Measurements from ENCODE around the gene UBE2R2. TPM values are rescaled to one million over a fixed set of nuclear protein-coding genes. Genes with fewer than 3 reads are reported as not detected.
A peak's percentile ranks its signal among the peaks of the same experiment; 100 is the strongest.
"Not testable (repeated sequence)": the region's sequence is repeated elsewhere in the genome, so short reads cannot be mapped to it uniquely, and the experiment has no call there.

Gene UBE2R2
- total and polyA plus RNA-seq, 7 experiments from 2014 or later: 16.9 to 40.8 (median 28.6) TPM

- peaks cover 0 to 2% of the 10 kb centered on the region in 2 donors for H3K4me1 ChIP-seq (ENCODE audit: control insufficient read depth in 2 of 2, insufficient read depth in 2 of 2, low read length in 2 of 2)
- peak overlapping the region in 3 of 9 donors; percentile 72 to 86 (median 80) for H3K27ac Mint-ChIP-seq
- no peak overlapping the region for H3K4me3 ChIP-seq (ENCODE audit: low read length)
- no peaks in the 10 kb centered on the region for H3K9me3 Mint-ChIP-seq
- ChIA-PET CTCF (interaction anchor here (0.6 to 8.5 kb wide), 6 partner anchors 14 to 41 kb away, joined by 3 to 87 read pairs (median 4); partner anchors contain the start of gene UBE2R2), POLR2A (interaction anchor here (1.0 to 1.1 kb wide), 2 partner anchors 37 to 38 kb away, joined by 7 to 8 read pairs; no protein-coding TSS in a partner anchor)
- intact Hi-C loops (cut with micrococcal nuclease): loop anchor here (1.0 kb wide), 1 partner anchor 39 kb away; no protein-coding TSS in a partner anchor
- peaks cover 0 to 7% (median 0%) of the 10 kb centered on the region in 5 donors for H3K36me3 Mint-ChIP-seq
- DNase-seq (peak in 8 of 9 donors; percentile 20 to 53 (median 46)), ATAC-seq (peak; percentile 85)
- peaks cover 16 to 60% (median 50%) of the 10 kb centered on the region in 7 donors for H3K4me1 Mint-ChIP-seq
- no peak overlapping the region for H3K4me3 Mint-ChIP-seq
- H3K27ac ChIP-seq (ENCODE audit: low read depth, low read length): no peak overlapping the region
- H3K9me3 ChIP-seq (ENCODE audit: control insufficient read depth in 2 of 3, low read length in 3 of 3): no peaks in the 10 kb centered on the region
- H3K36me3 ChIP-seq (ENCODE audit: control insufficient read depth in 2 of 3, insufficient read depth in 3 of 3, low read length in 3 of 3): no peaks in the 10 kb centered on the region
- H3K27me3 Mint-ChIP-seq: no peaks in the 10 kb centered on the region
- no peaks in the 10 kb centered on the region for H3K27me3 ChIP-seq (ENCODE audit: control insufficient read depth in 2 of 2, insufficient read depth in 2 of 2, low read length in 2 of 2)
Measured at GRCh38 chr9:33852216-33852826, 35.4 kb downstream of the UBE2R2 start.

- no peak for ATAC-seq
- Histone ChIP-seq H3K36me3 (ENCODE audit: control insufficient read depth in 2 of 3, insufficient read depth in 3 of 3, low read length in 3 of 3) (no peaks in the 10 kb centered on the region), H3K27ac (ENCODE audit: low read depth, low read length) (no peak overlapping the region), H3K27me3 (ENCODE audit: control insufficient read depth in 2 of 2, insufficient read depth in 2 of 2, low read length in 2 of 2) (no peaks in the 10 kb centered on the region), H3K4me3 (ENCODE audit: low read length) (no peak overlapping the region), H3K4me1 (ENCODE audit: control insufficient read depth in 2 of 2, insufficient read depth in 2 of 2, low read length in 2 of 2) (peaks cover 0 to 5% of the 10 kb centered on the region in 2 donors), H3K9me3 (ENCODE audit: control insufficient read depth in 2 of 3, low read length in 3 of 3) (no peaks in the 10 kb centered on the region)
- POLR2A ChIA-PET: no interaction called here
- intact Hi-C loops (cut with micrococcal nuclease): no loop called here
- Mint-ChIP-seq H3K27me3 (no peaks in the 10 kb centered on the region), H3K36me3 (peaks cover 0 to 10% (median 5%) of the 10 kb centered on the region in 5 donors), H3K9me3 (no peaks in the 10 kb centered on the region), H3K4me1 (peaks cover 23 to 64% (median 46%) of the 10 kb centered on the region in 7 donors), H3K4me3 (no peak overlapping the region), H3K27ac (peak overlapping the region in 2 of 9 donors; percentile 24 to 47)
- no peak for DNase-seq
- CTCF ChIA-PET: interaction anchor here (0.8 to 1.3 kb wide), 3 partner anchors 33 to 42 kb away, joined by 3 to 4 read pairs (median 3); no protein-coding TSS in a partner anchor
Measured at GRCh38 chr9:33856247-33856646, 39.3 kb downstream of the UBE2R2 start.

GRCh38 chr9:33858423-33858822, 41.5 kb downstream of the UBE2R2 start:
- DNase-seq (no peak), ATAC-seq (no peak)
- peaks cover 0 to 5% of the 10 kb centered on the region in 2 donors for H3K4me1 ChIP-seq (ENCODE audit: control insufficient read depth in 2 of 2, insufficient read depth in 2 of 2, low read length in 2 of 2)
- no peaks in the 10 kb centered on the region for H3K27me3 ChIP-seq (ENCODE audit: control insufficient read depth in 2 of 2, insufficient read depth in 2 of 2, low read length in 2 of 2)
- H3K4me1 Mint-ChIP-seq: peaks cover 24 to 67% (median 48%) of the 10 kb centered on the region in 7 donors
- peaks cover 0 to 18% (median 9%) of the 10 kb centered on the region in 5 donors for H3K36me3 Mint-ChIP-seq
- H3K4me3 ChIP-seq (ENCODE audit: low read length): no peak overlapping the region
- CTCF ChIA-PET: interaction anchor here (1.0 kb wide), 1 partner anchor 31 kb away, joined by 4 read pairs; no protein-coding TSS in a partner anchor
- POLR2A ChIA-PET: interaction anchor here (1.0 kb wide), 1 partner anchor 9 kb away, joined by 4 read pairs; no protein-coding TSS in a partner anchor
- no peak overlapping the region for H3K27ac ChIP-seq (ENCODE audit: low read depth, low read length)
- no peaks in the 10 kb centered on the region for H3K9me3 ChIP-seq (ENCODE audit: control insufficient read depth in 2 of 3, low read length in 3 of 3)
- no peak overlapping the region for H3K4me3 Mint-ChIP-seq
- H3K9me3 Mint-ChIP-seq: no peaks in the 10 kb centered on the region
- H3K27ac Mint-ChIP-seq: peak overlapping the region in 1 of 9 donors; percentile 41
- H3K36me3 ChIP-seq (ENCODE audit: control insufficient read depth in 2 of 3, insufficient read depth in 3 of 3, low read length in 3 of 3): no peaks in the 10 kb centered on the region
- intact Hi-C loops (cut with micrococcal nuclease): no loop called here
- no peaks in the 10 kb centered on the region for H3K27me3 Mint-ChIP-seq

GRCh38 chr9:33860200-33860871, 43.4 kb downstream of the UBE2R2 start:
- Mint-ChIP-seq H3K27me3 (no peaks in the 10 kb centered on the region), H3K4me3 (peak overlapping the region in 1 of 10 donors; percentile 18)
- no peak for ATAC-seq

GRCh38 chr9:33861917-33862453, 45.0 kb downstream of the UBE2R2 start:
- ATAC-seq (no peak), DNase-seq (no peak)
- ChIA-PET POLR2A (no interaction called here), CTCF (interaction anchor here (0.6 to 0.9 kb wide), 2 partner anchors 17 to 48 kb away, joined by 3 to 4 read pairs; no protein-coding TSS in a partner anchor)
- Histone ChIP-seq H3K36me3 (ENCODE audit: control insufficient read depth in 2 of 3, insufficient read depth in 3 of 3, low read length in 3 of 3) (peaks cover 0 to 6% (median 0%) of the 10 kb centered on the region in 3 experiments), H3K4me1 (ENCODE audit: control insufficient read depth in 2 of 2, insufficient read depth in 2 of 2, low read length in 2 of 2) (peaks cover 0 to 5% of the 10 kb centered on the region in 2 donors), H3K27ac (ENCODE audit: low read depth, low read length) (no peak overlapping the region), H3K4me3 (ENCODE audit: low read length) (no peak overlapping the region), H3K27me3 (ENCODE audit: control insufficient read depth in 2 of 2, insufficient read depth in 2 of 2, low read length in 2 of 2) (no peaks in the 10 kb centered on the region), H3K9me3 (ENCODE audit: control insufficient read depth in 2 of 3, low read length in 3 of 3) (no peaks in the 10 kb centered on the region)
- Mint-ChIP-seq H3K27me3 (no peaks in the 10 kb centered on the region), H3K9me3 (no peaks in the 10 kb centered on the region), H3K36me3 (peaks cover 0 to 32% (median 11%) of the 10 kb centered on the region in 5 donors), H3K4me3 (no peak overlapping the region), H3K4me1 (peaks cover 17 to 48% (median 39%) of the 10 kb centered on the region in 7 donors), H3K27ac (peak overlapping the region in 1 of 9 donors; percentile 78)
- intact Hi-C loops (cut with micrococcal nuclease): no loop called here

More at GRCh38 chr9:33860200-33860871, 43.4 kb downstream of the UBE2R2 start:
- peak overlapping the region in 7 of 9 donors; percentile 5 to 68 (median 14) for H3K27ac Mint-ChIP-seq
- Histone ChIP-seq H3K27me3 (ENCODE audit: control insufficient read depth in 2 of 2, insufficient read depth in 2 of 2, low read length in 2 of 2) (no peaks in the 10 kb centered on the region), H3K9me3 (ENCODE audit: control insufficient read depth in 2 of 3, low read length in 3 of 3) (no peaks in the 10 kb centered on the region), H3K4me1 (ENCODE audit: control insufficient read depth in 2 of 2, insufficient read depth in 2 of 2, low read length in 2 of 2) (peaks cover 0 to 5% of the 10 kb centered on the region in 2 donors), H3K27ac (ENCODE audit: low read depth, low read length) (no peak overlapping the region), H3K4me3 (ENCODE audit: low read length) (no peak overlapping the region), H3K36me3 (ENCODE audit: control insufficient read depth in 2 of 3, insufficient read depth in 3 of 3, low read length in 3 of 3) (peaks cover 0 to 6% (median 0%) of the 10 kb centered on the region in 3 experiments)
- intact Hi-C loops (cut with micrococcal nuclease): no loop called here
- H3K9me3 Mint-ChIP-seq: no peaks in the 10 kb centered on the region
- POLR2A ChIA-PET: no interaction called here
- CTCF ChIA-PET: no interaction called here
- H3K4me1 Mint-ChIP-seq: peaks cover 21 to 55% (median 42%) of the 10 kb centered on the region in 7 donors
- peaks cover 0 to 27% (median 10%) of the 10 kb centered on the region in 5 donors for H3K36me3 Mint-ChIP-seq
- DNase-seq: no peak

GRCh38 chr9:33863027-33863426, 46.1 kb downstream of the UBE2R2 start:
- POLR2A ChIA-PET: not testable (repeated sequence)

More at GRCh38 chr9:33863027-33863426, 46.1 kb downstream of the UBE2R2 start:
- peaks cover 0 to 35% (median 13%) of the 10 kb centered on the region in 5 donors for H3K36me3 Mint-ChIP-seq
- H3K27ac Mint-ChIP-seq; H3K9me3 Mint-ChIP-seq; DNase-seq; H3K27me3 ChIP-seq (ENCODE audit: control insufficient read depth in 2 of 2, insufficient read depth in 2 of 2, low read length in 2 of 2); H3K36me3 ChIP-seq (ENCODE audit: control insufficient read depth in 2 of 3, insufficient read depth in 3 of 3, low read length in 3 of 3); H3K4me3 ChIP-seq (ENCODE audit: low read length); H3K4me1 ChIP-seq (ENCODE audit: control insufficient read depth in 2 of 2, insufficient read depth in 2 of 2, low read length in 2 of 2); H3K9me3 ChIP-seq (ENCODE audit: control insufficient read depth in 2 of 3, low read length in 3 of 3); intact Hi-C loops (cut with micrococcal nuclease); CTCF ChIA-PET; ATAC-seq; H3K27ac ChIP-seq (ENCODE audit: low read depth, low read length); H3K27me3 Mint-ChIP-seq; H3K4me3 Mint-ChIP-seq: not testable (repeated sequence)
- H3K4me1 Mint-ChIP-seq: peaks cover 15 to 50% (median 44%) of the 10 kb centered on the region in 7 donors
